ENCODE data around the gene HAVCR2.
"Not testable (repeated sequence)": the region's sequence is repeated elsewhere in the genome, so short reads cannot be mapped to it uniquely, and the experiment has no call there.

The HAVCR2 gene

DNA sequence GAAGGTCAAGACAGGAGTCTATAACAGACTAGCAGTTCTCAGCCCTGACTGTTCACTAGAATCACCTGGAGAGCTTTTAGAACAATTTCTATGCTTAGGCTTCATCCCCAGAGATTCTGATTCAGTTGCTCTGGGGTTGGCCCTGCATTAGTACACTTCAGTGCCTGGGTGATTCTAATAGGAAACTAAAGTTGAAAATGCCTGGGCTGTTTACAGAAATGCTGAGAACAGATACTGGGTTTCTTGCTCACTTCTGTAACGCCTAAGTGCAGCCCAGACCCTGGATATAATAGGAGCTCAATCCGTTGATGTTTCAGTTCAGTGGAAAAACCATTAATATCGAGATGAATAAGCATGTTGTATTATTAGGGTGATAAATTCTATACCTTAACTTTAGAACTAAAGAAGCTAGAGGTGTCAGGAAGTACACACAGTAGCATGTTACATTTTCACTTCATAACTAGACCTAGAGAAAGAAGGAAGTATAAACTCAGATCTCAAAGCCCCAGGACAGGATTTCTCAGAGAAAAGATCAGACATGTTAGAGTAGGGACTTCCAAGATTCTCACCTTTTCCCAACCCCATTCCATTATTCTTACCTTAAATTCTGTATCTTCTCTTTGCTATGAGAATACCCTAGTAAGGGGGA, 20.4 kb downstream of the HAVCR2 start:
- DNase-seq (ENCODE audit: low read depth): no peak

DNA sequence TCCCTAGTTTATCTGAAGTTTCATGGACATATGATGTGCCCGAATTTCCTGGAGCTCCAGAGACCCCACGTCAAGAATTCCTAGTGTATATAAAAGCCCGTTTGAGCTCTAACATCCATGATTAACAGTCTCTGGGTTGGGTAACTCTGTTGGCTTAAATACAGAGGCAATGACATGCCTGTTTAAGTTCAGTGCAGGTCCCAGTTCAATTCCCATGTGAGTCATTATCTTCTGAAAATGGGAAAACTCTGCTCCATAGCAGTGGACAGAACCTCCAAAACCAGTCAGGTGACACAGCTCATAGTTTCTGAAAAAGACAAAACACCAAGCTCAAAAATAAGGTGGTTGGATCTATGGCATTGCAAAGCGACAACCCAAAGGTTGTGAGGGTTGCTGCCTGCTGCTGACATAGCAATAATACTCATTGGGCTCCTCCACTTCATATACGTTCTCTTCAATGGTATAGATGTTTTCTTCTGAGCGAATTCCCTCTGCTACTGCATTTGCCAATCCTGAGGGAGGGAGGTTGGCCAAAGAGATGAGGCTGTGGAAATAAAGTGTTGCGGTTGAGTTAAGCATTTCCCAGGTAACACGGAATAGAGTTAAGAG, 22.0 kb downstream of the HAVCR2 start:
- no peak for DNase-seq (ENCODE audit: low read depth)

DNA sequence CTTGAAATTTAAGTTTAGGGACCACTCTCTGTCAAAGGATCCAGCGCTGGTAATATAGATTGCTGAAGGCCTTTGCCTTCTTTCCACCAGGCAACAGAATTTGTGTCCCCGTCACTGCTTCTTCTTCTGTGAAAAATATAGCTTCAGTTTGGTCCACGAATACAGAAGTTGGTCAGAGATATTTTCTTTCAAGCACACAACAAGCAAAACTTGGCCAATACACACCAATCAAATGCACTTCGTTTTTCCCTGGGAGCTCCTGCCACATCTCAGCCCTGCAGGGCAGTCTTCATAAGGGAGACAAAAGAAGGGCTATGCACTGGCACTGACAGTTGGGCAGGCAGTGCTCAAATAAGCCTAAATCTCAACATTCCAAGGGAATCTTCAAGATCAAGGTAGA, 22.9 kb downstream of the HAVCR2 start:
- DNase-seq (ENCODE audit: low read depth): no peak

DNA sequence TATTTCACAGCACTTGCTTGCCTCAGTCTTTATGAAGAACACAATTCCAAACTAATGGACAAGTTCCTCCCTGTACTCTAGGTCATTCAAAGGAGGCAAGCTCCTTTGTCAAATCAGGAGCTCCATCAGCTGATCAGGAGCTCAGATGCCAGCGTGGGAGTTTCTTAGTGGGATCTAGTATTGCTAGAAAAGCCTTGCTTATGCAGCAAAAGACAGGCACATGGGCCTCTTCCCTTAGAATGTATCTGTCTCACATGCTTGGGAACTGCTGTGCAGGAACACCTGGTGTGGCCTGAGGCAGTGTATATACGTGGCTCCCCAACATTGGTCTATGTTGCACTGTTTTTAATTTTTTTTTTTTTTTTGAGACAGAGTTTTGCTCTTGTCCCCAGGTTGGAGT, 28.6 kb downstream of the HAVCR2 start:
- no peak for DNase-seq (ENCODE audit: low read depth)

DNA sequence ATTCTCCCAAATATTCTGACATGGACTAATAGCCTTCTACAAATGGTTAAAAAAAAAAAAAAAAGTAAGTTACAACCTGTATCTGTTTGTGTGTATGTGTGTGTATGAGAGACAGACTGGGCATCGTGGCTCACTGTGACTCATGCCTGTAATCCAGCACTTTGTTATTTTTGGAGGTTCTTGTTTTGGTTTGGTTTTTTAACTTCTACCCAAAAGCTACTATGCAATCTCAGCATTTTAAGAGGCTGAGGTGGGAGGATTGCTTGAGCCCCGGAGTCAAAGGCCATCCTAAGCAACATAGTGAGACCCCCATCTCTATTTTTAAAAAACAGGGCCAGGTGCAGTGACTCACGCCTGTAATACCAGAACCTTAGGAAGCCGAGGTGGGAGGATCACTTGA, 32.3 kb downstream of the HAVCR2 start:
- DNase-seq (ENCODE audit: low read depth): peak; percentile 41

DNA sequence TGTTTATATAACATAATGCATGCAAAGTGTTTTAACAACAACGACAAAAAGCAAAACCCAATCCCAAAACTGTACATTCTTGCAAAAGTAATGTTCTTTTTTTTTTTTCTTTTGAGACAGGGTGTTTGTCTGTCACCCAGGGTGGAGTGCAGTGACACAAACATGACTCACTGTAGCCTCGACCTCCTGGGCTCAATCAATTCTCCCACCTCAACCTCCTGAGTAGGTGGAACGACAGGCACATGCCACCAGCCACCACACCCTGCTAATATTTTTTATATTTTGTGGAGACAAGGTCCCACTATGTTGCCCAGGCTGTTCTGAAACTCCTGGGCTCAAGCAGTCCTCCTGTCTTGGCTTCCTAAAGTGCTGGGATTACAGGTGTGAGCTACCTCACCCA, 36.3 kb downstream of the HAVCR2 start:
- DNase-seq (ENCODE audit: low read depth): no peak

DNA sequence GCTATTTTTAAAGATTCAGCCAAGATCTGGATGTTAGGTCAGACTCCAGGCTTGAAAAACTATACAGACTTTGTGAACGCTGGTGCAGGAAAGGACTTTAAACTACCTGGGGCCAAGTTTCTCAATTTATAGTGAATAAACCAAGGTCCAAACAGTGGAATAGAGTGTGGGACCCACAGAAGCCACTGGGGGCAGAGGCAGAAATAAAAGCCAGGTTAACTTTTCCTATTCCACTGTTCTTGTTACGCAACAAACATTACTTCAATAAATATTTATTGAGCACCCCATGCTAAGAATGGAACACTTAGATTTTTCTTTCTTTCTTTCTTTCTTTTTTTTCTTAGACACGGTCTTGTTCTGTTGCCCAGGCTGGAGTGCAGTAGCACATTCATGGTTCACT, 38.9 kb downstream of the HAVCR2 start:
- DNase-seq (ENCODE audit: low read depth): no peak

DNA sequence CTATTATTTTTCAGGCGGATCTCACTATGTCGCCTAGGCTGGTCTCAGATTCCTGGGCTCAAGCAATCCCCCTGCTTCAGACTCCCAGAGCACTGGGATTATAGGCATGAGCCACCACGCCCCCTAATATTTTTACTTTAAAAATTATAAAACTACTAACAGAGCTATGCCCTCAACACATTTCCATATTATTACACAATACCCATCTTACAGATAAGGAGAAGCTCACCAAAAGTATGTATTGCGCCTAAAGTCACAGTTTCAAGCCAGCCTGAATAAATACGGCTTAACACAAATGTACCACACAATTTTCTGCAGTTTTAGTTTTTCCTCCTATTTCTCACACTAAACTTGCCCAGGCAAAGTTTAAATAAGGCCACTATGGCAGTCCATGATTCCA, 40.1 kb downstream of the HAVCR2 start:
- DNase-seq (ENCODE audit: low read depth): no peak

DNA sequence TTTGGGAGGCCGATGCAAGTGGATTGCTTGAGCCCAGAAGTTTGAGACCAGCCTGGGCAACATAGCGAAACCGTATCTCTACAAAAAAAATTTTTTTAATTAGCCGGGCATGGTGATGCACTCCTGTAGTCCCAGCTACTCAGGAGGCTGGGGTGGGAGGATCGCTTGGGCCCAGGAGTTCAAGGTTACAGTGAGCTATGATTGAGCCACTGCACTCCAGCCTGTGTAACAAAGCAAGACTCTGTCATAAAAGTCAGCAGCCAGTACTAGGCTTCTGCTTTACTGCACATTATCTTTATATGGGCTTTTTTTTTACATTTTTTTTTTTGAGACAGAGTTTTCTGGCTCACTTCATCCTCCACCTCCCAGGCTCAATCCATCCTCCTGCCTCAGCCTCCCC, 40.5 kb downstream of the HAVCR2 start:
- no peak for DNase-seq (ENCODE audit: low read depth)

DNA sequence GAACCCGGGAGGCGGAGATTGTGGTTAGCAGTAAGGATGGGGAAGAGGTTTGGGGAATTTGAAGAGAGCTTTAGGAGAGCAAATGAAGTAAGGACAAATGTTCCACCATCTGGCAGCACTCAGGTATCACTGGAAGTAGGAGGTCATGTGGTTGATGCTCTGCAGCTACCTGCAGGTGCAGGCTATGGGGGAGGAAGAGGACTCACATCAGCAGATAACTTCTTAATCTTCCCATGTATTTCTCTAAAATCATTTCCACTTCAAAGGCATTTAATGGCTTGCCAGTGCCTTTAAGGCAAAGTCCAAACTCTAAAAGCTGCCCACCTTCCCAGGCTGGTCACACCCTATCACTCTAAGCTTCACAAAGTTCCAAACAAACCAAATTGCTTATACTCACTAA, 41.8 kb downstream of the HAVCR2 start:
- no peak for DNase-seq (ENCODE audit: low read depth)

DNA sequence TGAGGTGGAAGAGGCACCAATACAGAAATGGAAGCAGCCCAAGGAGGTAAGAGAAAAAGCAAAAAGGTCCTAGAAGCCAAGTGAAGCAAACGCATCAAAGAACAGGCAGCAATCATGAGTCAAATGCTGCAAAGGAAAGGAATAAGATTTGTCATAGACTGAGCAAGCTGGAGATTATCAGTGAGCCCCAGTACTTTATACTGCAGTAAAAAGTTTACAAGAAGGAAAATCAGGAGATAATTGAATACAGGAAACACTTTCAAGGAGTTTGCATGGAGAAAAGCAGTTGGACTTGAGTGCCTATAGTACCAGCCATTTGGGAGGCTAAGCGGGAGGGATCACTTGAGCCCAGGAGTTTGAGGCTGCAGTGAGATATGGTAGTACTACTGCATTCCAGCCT, 42.8 kb downstream of the HAVCR2 start:
- no peak for DNase-seq (ENCODE audit: low read depth)

DNA sequence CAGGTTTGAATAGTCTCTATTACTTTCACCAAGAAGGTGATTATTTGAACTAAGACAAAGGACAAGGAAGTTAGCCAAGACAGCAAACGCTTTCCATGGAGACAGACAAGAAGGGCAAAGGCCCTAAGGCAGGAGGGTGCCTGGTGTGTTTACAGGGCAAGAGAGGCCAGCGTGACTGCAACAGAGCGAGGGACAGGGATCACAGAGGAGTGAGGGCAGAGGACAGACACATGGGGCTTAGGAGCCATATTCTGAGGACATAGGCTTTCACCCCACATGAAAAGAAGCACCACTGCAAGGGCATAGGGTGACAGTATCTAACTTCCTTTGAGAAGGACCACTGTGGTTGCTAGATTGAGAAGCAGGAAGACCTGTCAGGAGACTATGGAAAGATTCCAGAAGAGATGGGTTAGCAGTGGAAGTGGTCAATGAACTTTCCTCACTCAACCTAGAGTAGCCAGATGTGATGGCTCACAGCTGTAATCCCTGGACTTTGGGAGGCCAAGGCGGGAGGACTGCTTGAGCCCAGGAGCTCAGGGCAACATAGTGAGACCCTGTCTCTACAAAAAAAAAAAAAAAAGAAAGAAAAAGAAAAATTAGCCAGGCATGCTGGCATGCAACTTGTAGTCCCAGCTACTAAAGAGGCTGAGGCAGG, 44.9 kb downstream of the HAVCR2 start:
- DNase-seq (ENCODE audit: low read depth): no peak

DNA sequence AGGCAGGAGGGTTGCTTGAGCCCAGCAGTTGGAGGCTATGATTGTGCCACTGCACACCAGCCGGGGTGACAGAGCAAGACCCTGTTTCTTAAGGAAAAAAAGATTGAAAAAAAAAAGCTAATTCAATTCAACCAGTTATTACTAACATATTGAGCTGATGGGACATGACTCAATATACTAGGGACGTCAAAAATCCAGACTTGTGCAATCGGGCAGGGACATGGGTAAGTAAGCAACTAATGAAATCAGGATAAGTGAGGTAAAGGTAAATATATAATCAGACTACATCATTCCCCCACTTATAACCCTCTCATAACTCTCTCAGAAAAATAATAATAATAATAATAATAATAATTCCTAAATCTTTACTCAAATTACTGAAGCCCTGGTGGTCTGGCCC, 49.0 kb downstream of the HAVCR2 start:
- DNase-seq (ENCODE audit: low read depth): no peak

DNA sequence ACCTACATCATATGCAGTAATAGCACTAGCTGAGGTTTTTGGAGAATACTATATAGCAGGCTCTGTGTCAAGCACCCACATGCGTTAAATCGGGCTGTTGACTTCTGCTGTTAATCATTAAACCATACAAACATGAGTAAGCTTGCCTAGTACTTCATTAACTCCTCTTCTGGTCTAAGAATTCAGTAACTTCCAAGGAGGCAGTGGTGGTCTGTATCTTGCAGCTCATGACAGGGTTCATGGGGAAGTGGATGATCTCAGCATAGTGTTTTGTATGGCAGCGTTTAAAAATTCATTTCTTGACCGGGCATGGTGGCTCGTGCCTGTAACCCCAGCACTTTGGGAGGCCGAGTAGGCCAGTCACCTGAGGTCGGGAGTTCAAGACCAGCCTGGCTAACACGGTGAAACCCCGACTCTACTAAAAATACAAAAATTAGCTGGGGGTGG, 49.7 kb downstream of the HAVCR2 start, which contains the start of gene HAVCR1:
TSS of gene HAVCR1 (minus strand) at position 24 of the 447 bp plus-strand sequence. CDS start 1,173 bp downstream, outside the sequence.
- DNase-seq (ENCODE audit: low read depth): no peak

DNA sequence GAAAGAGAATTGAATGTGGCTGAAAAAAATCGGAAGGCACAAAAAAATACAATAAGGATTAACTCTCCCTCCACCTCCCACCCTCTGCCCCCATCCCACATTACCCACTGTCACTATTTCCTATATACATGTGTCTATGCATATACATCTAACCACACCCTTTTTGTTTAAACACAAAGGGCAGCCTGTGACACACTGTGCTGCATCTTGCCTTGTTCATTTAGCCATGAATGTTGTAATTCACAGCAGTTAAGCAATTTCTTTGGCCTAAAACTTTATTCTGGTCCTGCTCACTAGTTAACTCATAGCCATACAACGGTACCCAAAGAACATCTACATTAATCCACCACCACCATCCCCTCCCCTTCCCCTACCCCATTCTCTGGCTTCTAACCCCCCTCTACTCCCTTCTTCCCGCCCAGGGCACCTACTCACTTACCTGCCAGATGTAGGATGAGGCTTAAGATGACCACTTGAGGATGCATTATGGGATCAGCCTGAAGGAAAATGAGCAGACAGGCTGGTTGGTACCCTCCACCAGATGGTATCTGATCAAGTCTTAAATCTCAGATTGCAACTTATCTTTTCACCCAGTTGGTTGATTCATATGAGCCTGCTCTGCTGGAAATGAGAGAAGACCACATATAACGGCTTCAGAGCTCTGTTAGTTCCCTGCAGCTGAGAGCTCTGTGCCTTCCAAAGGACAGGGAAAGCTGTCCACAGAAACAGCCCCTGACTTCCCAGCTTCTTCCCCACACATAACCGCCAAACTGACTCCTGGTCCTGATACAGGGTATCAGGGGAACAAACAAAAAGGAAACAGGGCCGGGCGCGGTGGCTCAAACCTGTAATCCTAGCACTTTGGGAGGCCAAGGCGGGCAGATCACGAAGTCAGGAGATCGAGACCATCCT, 51.1 kb downstream of the HAVCR2 start:
- no peak for DNase-seq (ENCODE audit: low read depth)

DNA sequence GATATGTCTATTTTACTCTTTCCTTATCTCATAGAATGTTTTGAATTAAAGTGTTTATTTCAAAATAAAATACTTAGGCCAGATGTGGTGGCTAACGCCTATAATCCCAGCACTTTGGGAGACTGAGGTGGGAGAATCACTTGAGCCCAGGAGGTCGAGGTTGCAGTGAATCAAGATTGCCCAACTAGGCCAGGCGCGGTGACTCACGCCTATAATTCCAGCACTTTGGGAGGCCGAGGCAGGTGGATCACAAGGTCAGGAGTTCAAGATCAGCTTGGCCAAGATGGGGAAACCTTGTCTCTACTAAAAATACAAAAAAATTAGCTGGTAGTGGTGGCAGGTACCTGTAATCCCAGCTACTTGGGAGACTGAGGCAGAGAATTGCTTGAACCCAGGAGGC, 52.0 kb downstream of the HAVCR2 start:
- not testable (repeated sequence) for DNase-seq (ENCODE audit: low read depth)

DNA sequence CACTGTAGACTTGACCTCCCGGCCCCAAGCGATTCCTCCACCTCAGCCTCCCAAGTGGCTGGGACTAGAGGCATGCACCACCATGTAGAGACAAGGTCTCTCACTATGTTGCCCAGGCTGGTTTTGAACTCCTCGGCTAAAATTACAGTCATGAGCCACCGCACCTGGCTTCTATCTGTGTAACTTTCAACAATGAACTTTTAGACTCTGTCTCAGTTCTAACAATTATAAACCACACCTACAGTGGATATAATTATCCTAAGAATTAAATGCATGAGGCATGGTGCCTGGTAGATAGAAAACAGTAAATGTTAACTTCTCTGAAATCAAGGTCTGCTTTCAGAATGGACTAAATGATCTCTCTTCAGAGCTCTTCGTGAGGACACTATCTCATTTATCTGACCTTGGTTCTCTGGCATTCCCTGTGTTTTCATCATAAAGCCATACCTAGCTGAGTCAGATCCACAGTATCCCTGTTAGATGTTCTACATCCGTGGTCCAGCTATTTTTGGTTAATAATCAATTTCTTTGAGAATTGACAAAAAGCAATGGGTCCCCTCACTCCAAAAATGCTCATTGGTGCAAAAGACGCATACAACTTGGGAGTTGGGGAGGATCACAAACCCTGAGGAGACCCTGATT, 57.1 kb downstream of the HAVCR2 start:
- DNase-seq (ENCODE audit: low read depth): no peak

DNA sequence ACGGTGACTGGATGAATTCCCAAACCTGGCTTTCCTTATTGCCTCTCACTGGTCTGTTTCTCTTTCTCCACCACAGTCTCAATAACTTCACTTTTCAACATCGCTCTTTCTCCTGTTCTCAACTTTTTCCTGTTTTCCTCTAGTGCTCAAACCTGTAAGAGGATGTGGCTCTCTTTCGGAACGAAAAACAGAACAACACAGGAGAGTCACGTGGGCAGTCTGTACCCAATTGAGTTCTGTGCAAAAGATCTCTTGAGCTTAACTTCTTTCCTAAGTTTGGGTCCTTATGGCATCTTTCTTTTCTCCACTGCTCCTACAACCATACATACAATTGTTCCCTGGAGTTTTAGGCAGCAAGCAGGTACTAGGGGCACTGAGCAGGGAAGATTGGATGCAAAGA, 58.8 kb downstream of the HAVCR2 start:
- no peak for DNase-seq (ENCODE audit: low read depth)

DNA sequence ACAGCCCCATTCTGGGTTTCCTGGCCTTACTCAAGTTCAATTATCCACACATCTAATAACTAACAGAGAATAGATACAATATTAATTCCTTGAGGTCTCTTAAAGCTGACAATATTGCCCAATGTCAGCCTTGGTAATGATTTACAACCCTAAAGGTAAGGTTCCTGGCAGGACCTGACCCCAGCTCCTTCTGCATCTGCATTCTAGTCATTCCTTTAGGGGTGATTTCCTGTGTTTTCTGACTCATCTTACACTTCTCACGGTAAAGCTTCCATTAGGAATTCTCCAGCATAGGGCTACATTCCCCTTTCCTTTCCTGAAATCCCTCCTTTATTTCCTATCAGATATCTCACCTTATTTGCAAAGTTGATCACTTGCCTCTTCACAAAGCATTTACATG, 59.2 kb downstream of the HAVCR2 start:
- no peak for DNase-seq (ENCODE audit: low read depth)

DNA sequence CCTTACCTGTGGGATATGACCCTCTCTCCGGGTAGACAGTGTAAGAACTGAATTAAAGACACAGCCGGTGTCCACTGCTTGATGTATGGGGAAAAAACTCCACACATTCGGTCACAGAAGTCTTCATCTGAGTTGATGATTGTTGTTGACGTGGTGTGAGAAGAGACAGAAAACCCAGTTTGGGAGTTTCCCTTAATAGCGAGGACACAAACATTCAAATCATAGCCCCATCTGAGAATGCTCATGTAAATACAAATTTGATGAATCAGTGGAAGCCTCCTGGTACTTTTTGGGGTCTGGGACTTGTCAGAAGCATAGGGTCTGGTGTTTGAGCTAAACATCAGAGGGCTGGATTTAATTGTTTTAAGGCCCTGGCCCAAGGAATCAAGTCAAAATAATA, 60.9 kb downstream of the HAVCR2 start:
- DNase-seq (ENCODE audit: low read depth): no peak

DNA sequence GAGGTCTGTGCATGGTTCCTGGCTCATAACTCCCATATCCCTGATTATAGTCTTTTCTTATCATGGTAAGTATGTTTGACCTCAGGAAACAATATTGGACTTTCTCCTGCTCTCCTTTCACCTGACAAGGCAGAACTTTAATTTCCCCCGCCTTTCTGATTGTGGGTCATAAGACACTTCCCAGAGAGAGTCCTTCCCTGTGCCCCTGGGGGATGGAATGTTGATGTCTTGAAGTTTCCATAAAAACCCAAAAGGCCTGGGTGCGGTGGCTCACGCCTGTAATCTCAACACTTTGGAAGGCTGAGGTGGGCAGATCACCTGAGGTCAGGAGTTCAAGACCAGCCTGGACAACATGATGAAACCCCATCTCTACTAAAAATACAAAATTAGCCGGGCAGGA, 61.8 kb downstream of the HAVCR2 start:
- not testable (repeated sequence) for DNase-seq (ENCODE audit: low read depth)

DNA sequence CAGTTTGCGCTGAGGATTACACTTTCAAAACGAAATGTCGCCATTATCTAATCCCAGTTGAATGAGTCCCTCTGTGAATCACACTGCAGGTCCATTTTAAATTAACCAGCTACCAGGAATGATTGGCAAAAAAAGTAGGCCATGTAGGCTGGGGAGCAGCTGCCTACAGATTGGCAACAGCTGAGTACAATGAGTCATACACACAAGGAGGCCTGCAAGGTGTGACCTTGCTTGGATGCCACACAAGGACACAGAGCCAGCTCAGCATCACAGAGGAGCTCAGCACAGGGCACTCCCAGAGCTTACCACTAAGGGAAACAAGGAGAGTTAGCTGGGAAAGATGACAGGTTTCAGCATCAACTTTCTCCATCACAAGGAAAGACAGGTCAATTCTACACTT, 62.8 kb downstream of the HAVCR2 start:
- DNase-seq (ENCODE audit: low read depth): no peak

All from iris pigment epithelial cell (primary cell).